ENCODE measurements around the gene ARNT2.

The ARNT2 gene

GRCh38 chr15:80636675-80637074, 232.5 kb downstream of the ARNT2 start:
- Histone ChIP-seq H2AFZ (ENCODE audit: low read depth) (no peak overlapping the region), H3K4me3 (IDR thresholded peaks at IDR 0.05; ENCODE audit: insufficient read depth, low read depth, low read length) (no peak overlapping the region), H4K20me1 (ENCODE audit: insufficient read depth) (no peaks in the 10 kb centered on the region), H3K27ac (no peak overlapping the region), H3K9ac (no peak overlapping the region), H3K4me1 (ENCODE audit: low read depth, poor library complexity, severe bottlenecking) (no peaks in the 10 kb centered on the region), H3K27me3 (ENCODE audit: insufficient read depth, low read depth) (no peaks in the 10 kb centered on the region), H3K36me3 (ENCODE audit: insufficient read depth) (no peaks in the 10 kb centered on the region), H3K4me2 (no peak overlapping the region), H3K79me2 (ENCODE audit: insufficient read depth, low read depth) (no peaks in the 10 kb centered on the region)
- TF ChIP-seq, protein P1, sequence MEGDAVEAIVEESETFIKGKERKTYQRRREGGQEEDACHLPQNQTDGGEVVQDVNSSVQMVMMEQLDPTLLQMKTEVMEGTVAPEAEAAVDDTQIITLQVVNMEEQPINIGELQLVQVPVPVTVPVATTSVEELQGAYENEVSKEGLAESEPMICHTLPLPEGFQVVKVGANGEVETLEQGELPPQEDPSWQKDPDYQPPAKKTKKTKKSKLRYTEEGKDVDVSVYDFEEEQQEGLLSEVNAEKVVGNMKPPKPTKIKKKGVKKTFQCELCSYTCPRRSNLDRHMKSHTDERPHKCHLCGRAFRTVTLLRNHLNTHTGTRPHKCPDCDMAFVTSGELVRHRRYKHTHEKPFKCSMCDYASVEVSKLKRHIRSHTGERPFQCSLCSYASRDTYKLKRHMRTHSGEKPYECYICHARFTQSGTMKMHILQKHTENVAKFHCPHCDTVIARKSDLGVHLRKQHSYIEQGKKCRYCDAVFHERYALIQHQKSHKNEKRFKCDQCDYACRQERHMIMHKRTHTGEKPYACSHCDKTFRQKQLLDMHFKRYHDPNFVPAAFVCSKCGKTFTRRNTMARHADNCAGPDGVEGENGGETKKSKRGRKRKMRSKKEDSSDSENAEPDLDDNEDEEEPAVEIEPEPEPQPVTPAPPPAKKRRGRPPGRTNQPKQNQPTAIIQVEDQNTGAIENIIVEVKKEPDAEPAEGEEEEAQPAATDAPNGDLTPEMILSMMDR (conservative IDR thresholded peaks at IDR 0.05; ENCODE audit: low read depth, low read length): 0 out of 2 replicates have a peak, but pooled peaks have one; percentile 15

GRCh38 chr15:80637747-80638146, 233.6 kb downstream of the ARNT2 start:
- TF ChIP-seq, protein P1 (conservative IDR thresholded peaks at IDR 0.05; ENCODE audit: low read depth, low read length): no peak
- H3K9ac ChIP-seq: no peak overlapping the region

GRCh38 chr15:80638553-80639167, 234.5 kb downstream of the ARNT2 start:
- no peak overlapping the region for H3K4me3 ChIP-seq (IDR thresholded peaks at IDR 0.05; ENCODE audit: insufficient read depth, low read depth, low read length)
- H3K27ac ChIP-seq: no peak overlapping the region
- no peak overlapping the region for H2AFZ ChIP-seq (ENCODE audit: low read depth)
- H3K9ac ChIP-seq: no peak overlapping the region
- no peaks in the 10 kb centered on the region for H3K79me2 ChIP-seq (ENCODE audit: insufficient read depth, low read depth)
- H3K27me3 ChIP-seq (ENCODE audit: insufficient read depth, low read depth): no peaks in the 10 kb centered on the region
- H3K4me1 ChIP-seq (ENCODE audit: low read depth, poor library complexity, severe bottlenecking): no peaks in the 10 kb centered on the region
- H3K4me2 ChIP-seq: no peak overlapping the region
- no peaks in the 10 kb centered on the region for H4K20me1 ChIP-seq (ENCODE audit: insufficient read depth)
- no peaks in the 10 kb centered on the region for H3K36me3 ChIP-seq (ENCODE audit: insufficient read depth)
- TF ChIP-seq, protein P1 (conservative IDR thresholded peaks at IDR 0.05; ENCODE audit: low read depth, low read length): no peak

More at GRCh38 chr15:80637747-80638146, 233.6 kb downstream of the ARNT2 start:
- Histone ChIP-seq H3K4me2 (no peak overlapping the region), H3K36me3 (ENCODE audit: insufficient read depth) (no peaks in the 10 kb centered on the region), H3K4me1 (ENCODE audit: low read depth, poor library complexity, severe bottlenecking) (no peaks in the 10 kb centered on the region), H3K4me3 (IDR thresholded peaks at IDR 0.05; ENCODE audit: insufficient read depth, low read depth, low read length) (no peak overlapping the region), H3K79me2 (ENCODE audit: insufficient read depth, low read depth) (no peaks in the 10 kb centered on the region), H2AFZ (ENCODE audit: low read depth) (no peak overlapping the region), H3K27ac (no peak overlapping the region), H3K27me3 (ENCODE audit: insufficient read depth, low read depth) (no peaks in the 10 kb centered on the region), H4K20me1 (ENCODE audit: insufficient read depth) (no peaks in the 10 kb centered on the region)

GRCh38 chr15:80639168-80639555, 235.0 kb downstream of the ARNT2 start:
- Histone ChIP-seq H3K79me2 (ENCODE audit: insufficient read depth, low read depth) (no peaks in the 10 kb centered on the region), H4K20me1 (ENCODE audit: insufficient read depth) (no peaks in the 10 kb centered on the region), H3K4me2 (no peak overlapping the region), H3K27me3 (ENCODE audit: insufficient read depth, low read depth) (no peaks in the 10 kb centered on the region), H3K4me3 (IDR thresholded peaks at IDR 0.05; ENCODE audit: insufficient read depth, low read depth, low read length) (no peak overlapping the region), H3K4me1 (ENCODE audit: low read depth, poor library complexity, severe bottlenecking) (no peaks in the 10 kb centered on the region), H3K9ac (no peak overlapping the region), H3K36me3 (ENCODE audit: insufficient read depth) (no peaks in the 10 kb centered on the region), H3K27ac (no peak overlapping the region), H2AFZ (ENCODE audit: low read depth) (no peak overlapping the region)
- TF ChIP-seq, protein P1 (conservative IDR thresholded peaks at IDR 0.05; ENCODE audit: low read depth, low read length): no peak

Data from KMS-11 (cell line).